ENCODE data around the gene RAB40C. TPM values are rescaled to one million over a fixed set of nuclear protein-coding genes. Genes with fewer than 3 reads are reported as not detected.

RAB40C gene
- total and polyA plus RNA-seq, 2 donors (not counting 1 experiment from before 2014, with no cell fraction given), result 12.7 to 26.9 TPM

DNA sequence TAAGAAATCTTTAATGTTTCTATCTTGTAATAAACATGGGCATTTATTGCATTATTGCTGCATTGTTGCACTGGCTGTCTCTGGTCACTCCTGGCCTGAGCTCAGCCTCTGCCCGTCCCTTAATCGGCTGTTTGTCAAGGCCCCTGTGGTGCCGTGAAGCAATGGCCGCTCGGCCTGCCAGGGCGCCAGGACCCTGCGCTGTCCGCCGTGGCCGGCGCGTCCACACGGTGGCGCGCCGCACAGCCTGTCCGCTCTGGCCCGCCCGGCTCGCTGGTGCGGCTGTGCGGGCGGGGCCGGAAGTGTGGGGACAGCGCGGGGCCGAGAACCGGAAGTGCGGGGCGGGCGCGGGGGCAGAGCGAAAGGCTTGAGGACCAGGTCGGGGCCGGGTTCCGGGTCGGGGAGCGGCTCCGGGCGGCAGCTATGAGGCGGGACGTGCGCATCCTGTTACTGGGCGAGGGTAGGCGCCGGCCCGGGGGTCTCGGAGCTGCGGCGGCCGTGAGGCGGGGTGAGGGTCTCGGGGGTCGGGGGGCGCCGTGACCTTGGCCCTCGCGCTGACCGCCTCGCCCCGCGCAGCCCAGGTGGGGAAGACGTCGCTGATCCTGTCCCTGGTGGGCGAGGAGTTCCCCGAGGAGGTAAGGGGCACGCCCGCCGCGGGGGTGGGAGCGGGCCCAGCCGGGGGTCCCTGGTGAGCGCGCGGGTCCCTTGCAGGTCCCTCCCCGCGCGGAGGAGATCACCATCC, 78.1 kb downstream of the RAB40C start, which contains the start of gene RHOT2:
TSS of gene RHOT2 (plus strand) at position 353 of the 739 bp plus-strand sequence. CDS start at position 421, 68 bp downstream.
- Histone ChIP-seq H3K9me3 (ENCODE audit: control extremely low read depth in 1 of 3, control insufficient read depth in 2 of 3, insufficient read depth in 1 of 3, low read length in 2 of 3) (no peaks in the 10 kb centered on the region), H3K4me3 (ENCODE audit: control extremely low read depth in 1 of 5, extremely low read depth in 1 of 5, insufficient read depth in 1 of 5, low read depth in 2 of 5, low read length in 4 of 5) (peak within 1 kb of the TSS; percentile 23 to 84 (median 73)), H2AFZ (ENCODE audit: insufficient read depth, low read depth, low read length, poor library complexity, severe bottlenecking) (peak within 1 kb of the TSS; percentile 94), H3K27me3 (replicated peaks in 1 of 4; ENCODE audit: control extremely low read depth in 1 of 4, control insufficient read depth in 3 of 4, insufficient read depth in 4 of 4, low read length in 3 of 4) (no peaks in the 10 kb centered on the region), H3K4me2 (replicated peaks; ENCODE audit: low read depth, low read length, poor library complexity, severe bottlenecking) (peak within 1 kb of the TSS; percentile 99), H3K4me1 (ENCODE audit: control insufficient read depth in 2 of 2, insufficient read depth in 2 of 2, low read length in 2 of 2) (peaks cover 15 to 25% of the 10 kb centered on the region in 2 donors), H4K20me1 (ENCODE audit: control insufficient read depth, insufficient read depth, low read length, poor library complexity, severe bottlenecking) (peaks cover 31% of the 10 kb centered on the region), H3K79me2 (ENCODE audit: control insufficient read depth, insufficient read depth, low read length) (peaks cover 5% of the 10 kb centered on the region), H3K27ac (ENCODE audit: low read length in 2 of 2) (peak within 1 kb of the TSS; percentile 41 to 79), H3K36me3 (replicated peaks in 1 of 2; ENCODE audit: control extremely low read depth in 1 of 2, control insufficient read depth in 1 of 2, extremely low read depth in 1 of 2, insufficient read depth in 2 of 2, low read length in 1 of 2) (peaks cover 0 to 28% of the 10 kb centered on the region in 2 experiments), H3K9ac (ENCODE audit: low read length) (peak within 1 kb of the TSS; percentile 91)
- DNase-seq, result peak; percentile 95
- Mint-ChIP-seq H3K27me3 (no peaks in the 10 kb centered on the region), H3K4me1 (peaks cover 12% of the 10 kb centered on the region), H3K4me3 (peak within 1 kb of the TSS; percentile 86), H3K9me3 (ENCODE audit: insufficient read depth) (no peaks in the 10 kb centered on the region), H3K27ac (peak within 1 kb of the TSS; percentile 92)
- CTCF ChIA-PET, result interaction anchor here (2.4 kb wide), 1 partner anchor 13 kb away, joined by 7 read pairs; no protein-coding TSS in a partner anchor
- under 1% methylated on average over 78 of the region's 78 CpGs for WGBS (ENCODE audit: insufficient coverage)
- intact Hi-C loops (cut with micrococcal nuclease), result loop anchor here (1.0 to 5.0 kb wide), 6 partner anchors 11 to 276 kb away; partner anchors contain the start of genes JMJD8, METTL26 and WDR90
- TF ChIP-seq EZH2 (IDR thresholded peaks at IDR 0.05; ENCODE audit: borderline replicate concordance, insufficient read depth, low read depth, low read length, poor library complexity, severe bottlenecking), result no peak
- TF ChIP-seq, protein P1, sequence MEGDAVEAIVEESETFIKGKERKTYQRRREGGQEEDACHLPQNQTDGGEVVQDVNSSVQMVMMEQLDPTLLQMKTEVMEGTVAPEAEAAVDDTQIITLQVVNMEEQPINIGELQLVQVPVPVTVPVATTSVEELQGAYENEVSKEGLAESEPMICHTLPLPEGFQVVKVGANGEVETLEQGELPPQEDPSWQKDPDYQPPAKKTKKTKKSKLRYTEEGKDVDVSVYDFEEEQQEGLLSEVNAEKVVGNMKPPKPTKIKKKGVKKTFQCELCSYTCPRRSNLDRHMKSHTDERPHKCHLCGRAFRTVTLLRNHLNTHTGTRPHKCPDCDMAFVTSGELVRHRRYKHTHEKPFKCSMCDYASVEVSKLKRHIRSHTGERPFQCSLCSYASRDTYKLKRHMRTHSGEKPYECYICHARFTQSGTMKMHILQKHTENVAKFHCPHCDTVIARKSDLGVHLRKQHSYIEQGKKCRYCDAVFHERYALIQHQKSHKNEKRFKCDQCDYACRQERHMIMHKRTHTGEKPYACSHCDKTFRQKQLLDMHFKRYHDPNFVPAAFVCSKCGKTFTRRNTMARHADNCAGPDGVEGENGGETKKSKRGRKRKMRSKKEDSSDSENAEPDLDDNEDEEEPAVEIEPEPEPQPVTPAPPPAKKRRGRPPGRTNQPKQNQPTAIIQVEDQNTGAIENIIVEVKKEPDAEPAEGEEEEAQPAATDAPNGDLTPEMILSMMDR (IDR thresholded peaks at IDR 0.05), result peak; percentile 79
- POLR2A ChIA-PET, result interaction anchor here (0.7 to 1.6 kb wide), 2 partner anchors 16 to 31 kb away, joined by 3 to 4 read pairs; partner anchors contain the start of gene JMJD8
- peak; percentile 99 for ATAC-seq (ENCODE audit: low read depth)

Data from B cell (primary cell).